ENCODE results near the gene OXNAD1. TPM values are rescaled to one million over a fixed set of nuclear protein-coding genes. Genes with fewer than 3 reads are reported as not detected.

Gene OXNAD1
- total RNA-seq, 1 donor, result 9.5 TPM

DNA sequence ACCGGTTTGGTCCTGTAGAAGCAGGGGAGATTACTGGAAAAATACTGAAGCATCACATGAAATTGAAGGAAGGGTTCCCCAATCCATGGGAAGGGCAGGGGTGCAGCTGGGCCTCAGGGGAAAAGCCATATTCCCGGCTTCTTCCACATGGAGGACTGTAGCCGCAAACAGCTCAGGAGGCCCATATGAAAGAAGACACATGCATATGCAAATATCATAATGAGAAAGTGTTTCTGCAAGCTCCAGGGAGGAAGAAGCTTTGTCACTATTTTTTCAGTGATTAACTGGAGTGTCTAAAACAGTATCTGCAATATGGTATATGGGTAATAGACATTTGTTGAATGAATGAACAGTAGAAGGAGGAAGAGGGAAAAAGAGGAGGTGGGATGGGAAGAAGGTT, 19.4 kb upstream of the OXNAD1 start:
- no peak for DNase-seq (ENCODE audit: low read depth)
- H3K4me3 ChIP-seq (ENCODE audit: low read depth, low read length), result no peak overlapping the region
- TF ChIP-seq, protein P1, sequence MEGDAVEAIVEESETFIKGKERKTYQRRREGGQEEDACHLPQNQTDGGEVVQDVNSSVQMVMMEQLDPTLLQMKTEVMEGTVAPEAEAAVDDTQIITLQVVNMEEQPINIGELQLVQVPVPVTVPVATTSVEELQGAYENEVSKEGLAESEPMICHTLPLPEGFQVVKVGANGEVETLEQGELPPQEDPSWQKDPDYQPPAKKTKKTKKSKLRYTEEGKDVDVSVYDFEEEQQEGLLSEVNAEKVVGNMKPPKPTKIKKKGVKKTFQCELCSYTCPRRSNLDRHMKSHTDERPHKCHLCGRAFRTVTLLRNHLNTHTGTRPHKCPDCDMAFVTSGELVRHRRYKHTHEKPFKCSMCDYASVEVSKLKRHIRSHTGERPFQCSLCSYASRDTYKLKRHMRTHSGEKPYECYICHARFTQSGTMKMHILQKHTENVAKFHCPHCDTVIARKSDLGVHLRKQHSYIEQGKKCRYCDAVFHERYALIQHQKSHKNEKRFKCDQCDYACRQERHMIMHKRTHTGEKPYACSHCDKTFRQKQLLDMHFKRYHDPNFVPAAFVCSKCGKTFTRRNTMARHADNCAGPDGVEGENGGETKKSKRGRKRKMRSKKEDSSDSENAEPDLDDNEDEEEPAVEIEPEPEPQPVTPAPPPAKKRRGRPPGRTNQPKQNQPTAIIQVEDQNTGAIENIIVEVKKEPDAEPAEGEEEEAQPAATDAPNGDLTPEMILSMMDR (IDR thresholded peaks at IDR 0.05; ENCODE audit: insufficient read depth, low read depth, low read length), result no peak

DNA sequence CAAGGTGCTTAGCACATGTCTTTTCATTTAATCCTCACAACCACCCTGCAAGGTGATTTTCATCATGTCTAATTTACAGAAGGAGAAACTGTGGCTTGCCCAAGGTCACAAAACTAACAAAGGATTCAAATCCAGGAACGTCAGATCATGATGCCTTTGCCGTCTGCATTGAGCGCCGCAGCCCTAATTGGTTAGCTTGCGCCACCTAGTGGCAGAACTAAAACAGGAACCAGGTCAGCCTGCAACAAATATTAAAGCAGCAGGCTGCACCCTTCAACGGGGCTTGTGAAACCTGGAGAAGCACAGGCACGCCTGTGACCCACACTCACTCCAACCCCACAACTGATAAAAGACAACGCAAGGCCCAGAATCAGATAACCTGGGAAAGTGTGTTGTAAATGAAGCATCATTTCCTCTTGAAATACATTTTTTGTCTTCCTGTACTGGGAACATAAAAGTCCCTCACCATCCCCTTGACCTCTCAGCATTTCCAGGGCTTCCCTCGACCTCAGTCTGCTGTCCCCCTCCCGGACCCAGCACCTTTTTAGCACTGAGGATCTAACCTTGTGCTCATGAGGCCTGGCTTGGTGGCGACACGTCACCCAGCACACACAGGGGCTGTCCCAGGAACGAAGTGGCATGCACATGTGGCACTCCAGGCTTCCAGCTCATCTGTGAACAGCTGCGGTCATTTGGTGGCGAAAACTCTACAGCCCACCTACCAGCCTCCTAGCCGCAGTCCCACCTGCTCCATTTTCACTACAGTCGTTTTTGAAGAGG, 17.5 kb upstream of the OXNAD1 start:
- DNase-seq (ENCODE audit: low read depth), result peak; percentile 86
- H3K4me3 ChIP-seq (ENCODE audit: low read depth, low read length), result no peak overlapping the region
- TF ChIP-seq, protein P1 (IDR thresholded peaks at IDR 0.05; ENCODE audit: insufficient read depth, low read depth, low read length), result peak; percentile 88

DNA sequence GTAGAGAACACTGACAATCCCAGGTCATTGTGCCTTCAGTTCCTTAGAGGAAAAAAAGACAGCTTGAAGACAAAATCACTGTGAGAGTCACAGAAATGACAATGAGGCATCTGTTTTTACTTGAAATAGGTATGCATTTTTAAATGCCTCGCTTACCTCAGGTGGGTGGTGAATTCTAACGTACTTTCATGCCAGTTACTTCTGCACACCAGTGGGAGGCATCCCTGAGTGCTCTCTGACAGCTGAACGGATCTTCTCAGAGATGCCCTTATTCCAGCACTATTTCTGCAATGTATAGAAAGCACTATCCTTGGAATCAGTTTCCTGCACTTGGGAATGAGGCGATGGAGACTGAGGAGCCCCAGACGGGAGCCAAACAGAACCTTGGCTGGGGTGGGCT, 16.5 kb upstream of the OXNAD1 start:
- no peak for DNase-seq (ENCODE audit: low read depth)
- TF ChIP-seq, protein P1 (IDR thresholded peaks at IDR 0.05; ENCODE audit: insufficient read depth, low read depth, low read length), result no peak
- no peak overlapping the region for H3K4me3 ChIP-seq (ENCODE audit: low read depth, low read length)

DNA sequence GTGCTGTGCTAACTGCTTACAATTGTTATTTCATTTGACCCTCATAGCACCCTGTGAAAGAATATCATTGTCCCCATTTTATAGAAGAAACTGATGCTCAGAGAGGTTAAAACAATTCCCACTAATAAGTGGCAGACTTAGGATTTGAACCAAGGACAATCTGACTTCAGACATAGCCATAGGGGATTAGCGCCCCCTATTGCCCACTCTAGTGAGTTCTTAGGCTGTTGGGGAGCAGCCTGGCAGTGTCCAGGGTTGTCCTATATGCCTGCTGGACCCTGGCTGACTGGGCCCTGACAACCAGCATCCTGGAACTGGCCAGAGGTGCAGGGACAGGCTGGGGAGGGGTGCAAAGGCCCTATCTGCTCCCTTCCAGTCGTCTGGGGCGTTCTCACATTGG, 15.7 kb upstream of the OXNAD1 start:
- TF ChIP-seq, protein P1 (IDR thresholded peaks at IDR 0.05; ENCODE audit: insufficient read depth, low read depth, low read length), result peak; percentile 63
- DNase-seq (ENCODE audit: low read depth), result peak; percentile 42
- H3K4me3 ChIP-seq (ENCODE audit: low read depth, low read length), result no peak overlapping the region

DNA sequence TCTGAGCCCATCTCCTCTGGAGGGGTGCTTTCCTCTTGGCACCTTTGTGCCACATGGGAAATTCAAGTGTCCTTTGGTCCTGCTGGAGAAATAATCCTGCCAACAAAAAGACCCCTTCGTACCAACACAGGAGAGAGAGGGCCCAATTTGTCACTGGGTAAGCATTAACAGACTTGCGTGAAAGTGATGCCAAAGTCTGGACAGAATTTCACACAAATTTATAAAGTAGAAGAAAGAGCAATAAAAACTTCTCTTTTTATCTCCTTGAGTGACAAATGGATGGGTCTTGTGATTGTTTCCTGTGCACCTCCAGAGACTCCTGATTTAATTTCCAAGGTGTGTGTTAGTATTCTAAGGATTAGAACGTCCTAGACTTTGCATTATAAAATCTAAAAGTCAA, 15.1 kb upstream of the OXNAD1 start:
- H3K4me3 ChIP-seq (ENCODE audit: low read depth, low read length), result no peak overlapping the region
- TF ChIP-seq, protein P1 (IDR thresholded peaks at IDR 0.05; ENCODE audit: insufficient read depth, low read depth, low read length), result no peak
- no peak for DNase-seq (ENCODE audit: low read depth)

DNA sequence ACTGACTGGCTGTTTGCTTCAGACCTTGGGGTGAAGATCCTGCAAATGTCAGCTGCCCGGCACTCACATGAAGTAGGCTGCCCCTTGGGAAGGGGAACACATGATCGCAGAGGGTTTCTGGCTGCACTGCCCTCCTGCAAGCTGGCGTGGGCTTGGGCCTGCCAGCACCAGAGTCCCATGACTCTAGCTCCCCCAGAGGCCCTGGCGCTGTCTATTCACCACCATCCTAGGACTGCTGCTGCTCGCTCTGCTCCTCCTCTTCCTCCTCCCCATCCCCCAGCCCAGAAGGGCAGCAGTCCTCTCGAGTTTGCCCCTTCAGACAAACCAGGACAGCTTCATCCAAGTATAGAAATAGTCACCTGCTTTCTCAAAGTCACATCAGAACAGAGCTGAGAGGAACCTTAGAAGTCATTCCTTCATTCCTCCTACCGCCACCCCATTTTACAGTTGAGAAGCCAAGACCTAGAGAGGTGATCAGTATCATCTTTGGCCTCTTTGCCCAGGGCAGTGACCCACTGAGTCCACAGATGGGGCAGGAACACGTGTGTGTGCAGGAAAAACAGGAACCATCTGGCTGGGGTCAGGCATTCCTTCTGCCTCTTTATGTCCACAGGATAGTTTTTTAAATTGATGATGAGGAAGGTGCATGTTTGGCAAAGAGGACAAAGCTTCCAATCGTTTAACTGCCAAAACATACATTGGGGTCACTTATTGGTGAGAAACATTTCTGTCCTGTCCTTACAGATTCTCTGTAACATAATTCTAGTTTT, 13.5 kb upstream of the OXNAD1 start:
- TF ChIP-seq, protein P1 (IDR thresholded peaks at IDR 0.05; ENCODE audit: insufficient read depth, low read depth, low read length), result no peak
- no peak overlapping the region for H3K4me3 ChIP-seq (ENCODE audit: low read depth, low read length)
- DNase-seq (ENCODE audit: low read depth), result no peak
